ENCODE measurements around the gene FZD2.
"Not testable (repeated sequence)": the region's sequence is repeated elsewhere in the genome, so short reads cannot be mapped to it uniquely, and the experiment has no call there.

Gene FZD2

DNA sequence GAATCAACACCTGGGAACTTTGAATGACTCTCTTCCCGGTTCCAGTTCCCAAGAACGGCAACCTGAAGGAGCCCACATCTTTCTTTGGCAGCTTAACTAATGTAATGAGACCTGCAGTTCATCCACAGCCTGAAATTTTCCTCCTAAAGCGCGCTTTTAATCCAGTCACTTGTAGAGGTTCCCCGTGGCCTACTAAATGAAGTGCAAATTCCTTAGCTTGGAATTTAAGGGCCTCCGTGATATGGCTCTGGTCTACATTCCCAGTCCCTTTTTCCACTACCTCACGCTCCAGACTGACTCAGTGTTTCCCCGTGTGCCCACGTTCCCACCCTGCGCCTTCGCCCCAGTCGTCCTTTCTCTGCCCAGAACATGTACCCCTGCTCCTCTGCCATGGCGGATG lies 27.2 kb downstream of the FZD2 start:
- no peak for DNase-seq

DNA sequence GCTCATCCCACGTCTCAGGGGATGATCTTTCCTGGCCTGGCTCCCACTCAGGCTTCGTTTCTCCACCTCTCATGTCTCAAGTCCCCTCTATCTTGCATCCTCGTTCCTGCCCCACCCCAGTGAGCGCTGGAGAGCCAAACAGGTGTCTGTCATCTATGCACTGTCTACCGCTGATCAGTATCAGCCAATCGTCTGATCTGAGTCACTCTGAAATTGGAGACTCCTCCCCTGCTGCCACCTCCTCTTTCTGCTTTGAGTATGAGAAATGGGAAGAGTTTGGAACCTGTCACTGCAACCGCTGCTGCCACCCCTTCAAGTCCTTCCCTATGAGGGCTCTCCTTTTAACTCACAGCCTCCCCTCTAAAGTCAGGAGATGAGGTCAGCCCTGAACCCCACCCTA lies 28.0 kb downstream of the FZD2 start:
- DNase-seq = no peak

DNA sequence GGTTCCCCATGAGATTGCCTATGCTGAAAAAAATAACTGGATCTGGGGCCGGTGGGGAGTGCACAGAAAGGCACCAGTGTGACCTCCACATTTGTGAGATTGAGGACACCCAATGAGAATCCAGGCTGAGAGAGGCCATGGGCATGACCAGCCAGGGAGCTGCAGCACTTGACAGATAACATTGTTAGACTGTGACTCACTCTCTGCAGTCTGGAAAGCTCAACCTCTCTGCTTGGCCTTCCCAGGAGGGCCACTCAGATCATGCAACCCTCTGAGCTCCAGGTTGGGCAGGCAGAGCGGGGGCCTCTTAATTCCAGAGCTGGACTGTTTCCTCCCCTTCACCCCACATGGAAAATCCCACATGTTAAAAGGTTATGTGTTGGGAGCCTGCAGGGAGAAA lies 30.1 kb downstream of the FZD2 start:
- DNase-seq = no peak

DNA sequence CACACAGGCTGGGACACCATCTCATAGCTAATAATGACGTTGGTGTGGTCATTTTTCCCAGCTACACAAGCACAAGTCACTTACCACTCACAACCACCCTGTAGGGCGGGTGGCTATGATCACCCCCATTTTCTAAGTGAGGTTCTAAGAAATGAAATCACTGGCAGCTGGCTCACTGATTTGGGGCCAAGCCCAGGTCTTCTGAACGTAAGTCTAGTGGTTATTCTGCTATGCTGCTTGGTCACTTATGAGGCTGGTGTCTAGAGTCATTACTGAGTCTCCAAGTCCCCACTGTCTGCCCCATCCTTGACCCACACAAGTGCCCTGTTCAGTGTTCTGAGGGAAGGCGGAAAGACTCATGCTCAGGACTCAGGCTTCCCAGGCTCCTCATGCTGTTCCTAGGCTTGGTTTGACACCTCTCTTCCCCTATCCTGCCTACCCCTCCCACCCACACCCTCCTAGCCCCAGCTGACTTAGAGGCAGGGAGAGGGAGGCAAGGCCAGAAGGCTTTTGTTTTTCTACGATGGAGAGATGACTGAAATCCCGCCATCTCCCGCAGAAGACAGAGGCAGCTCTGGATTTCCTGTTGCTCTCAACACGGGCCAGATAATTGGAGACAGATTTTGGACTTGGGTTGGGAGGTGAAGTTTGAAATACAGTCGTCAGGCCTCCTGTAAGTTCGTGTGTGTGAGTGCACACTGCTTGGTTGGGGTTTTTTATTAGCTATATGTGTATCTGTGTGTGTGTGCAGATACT lies 32.2 kb downstream of the FZD2 start:
- DNase-seq = no peak

DNA sequence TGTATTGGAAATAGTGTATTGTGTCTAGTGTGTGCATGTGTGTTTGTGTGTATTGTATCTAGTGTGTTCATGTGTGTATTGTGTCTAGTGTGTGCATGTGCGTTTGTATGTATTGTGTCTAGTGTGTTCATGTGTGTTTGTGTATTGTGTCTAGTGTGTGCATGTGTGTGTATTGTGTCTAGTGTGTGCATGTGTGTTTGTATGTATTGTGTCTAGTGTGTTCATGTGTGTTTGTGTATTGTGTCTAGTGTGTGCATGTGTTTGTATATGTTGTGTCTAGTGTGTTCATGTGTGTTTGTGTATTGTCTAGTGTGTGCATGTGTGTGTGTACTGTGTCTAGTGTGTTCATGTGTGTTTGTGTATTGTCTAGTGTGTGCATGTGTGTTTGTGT lies 32.8 kb downstream of the FZD2 start:
- not testable (repeated sequence) for DNase-seq

DNA sequence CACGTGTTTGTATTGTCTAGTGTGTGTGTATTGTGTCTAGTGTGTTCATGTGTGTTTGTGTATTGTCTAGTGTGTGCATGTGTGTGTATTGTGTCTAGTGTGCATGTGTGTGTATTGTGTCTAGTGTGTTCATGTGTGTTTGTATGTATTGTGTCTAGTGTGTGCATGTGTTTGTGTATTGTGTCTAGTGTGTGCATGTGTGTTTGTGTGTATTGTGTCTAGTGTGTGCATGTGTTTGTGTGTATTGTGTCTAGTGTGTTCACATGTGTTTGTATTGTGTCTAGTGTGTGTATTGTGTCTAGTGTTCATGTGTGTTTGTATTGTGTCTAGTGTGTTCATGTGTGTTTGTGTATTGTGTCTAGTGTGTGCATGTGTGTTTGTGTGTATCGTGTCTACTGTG lies 33.5 kb downstream of the FZD2 start:
- not testable (repeated sequence) for DNase-seq

DNA sequence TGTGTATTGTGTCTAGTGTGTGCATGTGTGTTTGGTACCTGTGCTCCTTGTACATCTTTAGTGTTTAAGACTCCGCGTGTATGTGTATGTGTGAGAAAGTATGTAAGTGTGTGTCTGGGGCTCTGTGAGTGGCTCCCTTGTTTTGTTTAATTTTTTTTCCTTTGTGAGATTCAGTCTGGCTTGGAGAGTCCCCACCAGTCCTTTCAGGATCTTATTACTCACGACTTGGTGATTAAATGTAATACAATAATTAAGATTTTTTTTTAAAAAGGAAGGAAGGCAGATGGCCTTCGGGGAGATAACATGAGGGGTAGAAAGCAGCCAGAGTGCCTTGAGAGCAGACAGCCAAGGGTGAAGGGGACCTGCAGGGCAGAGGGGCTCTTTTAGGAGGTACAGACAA lies 33.9 kb downstream of the FZD2 start:
- DNase-seq = no peak

DNA sequence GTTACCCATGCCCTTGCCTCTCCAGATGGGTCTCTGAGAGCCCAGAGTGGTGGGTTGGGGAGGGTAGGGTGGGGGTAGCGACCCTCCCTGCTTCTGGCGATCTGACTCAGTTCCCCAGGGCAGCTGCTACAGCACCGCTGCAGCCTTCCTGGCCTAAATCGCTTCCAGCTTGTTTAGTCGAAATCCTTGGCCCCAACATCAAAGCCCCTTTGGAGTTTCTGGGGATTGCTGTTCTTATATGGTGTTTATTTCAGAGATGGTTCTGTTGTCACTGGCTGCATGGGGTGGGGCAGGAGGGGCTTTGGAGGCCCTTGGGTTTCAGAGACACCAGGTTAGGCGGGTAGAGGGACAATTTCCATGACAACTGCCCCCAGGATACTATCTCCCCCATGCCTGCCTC lies 35.9 kb downstream of the FZD2 start:
- DNase-seq = no peak

DNA sequence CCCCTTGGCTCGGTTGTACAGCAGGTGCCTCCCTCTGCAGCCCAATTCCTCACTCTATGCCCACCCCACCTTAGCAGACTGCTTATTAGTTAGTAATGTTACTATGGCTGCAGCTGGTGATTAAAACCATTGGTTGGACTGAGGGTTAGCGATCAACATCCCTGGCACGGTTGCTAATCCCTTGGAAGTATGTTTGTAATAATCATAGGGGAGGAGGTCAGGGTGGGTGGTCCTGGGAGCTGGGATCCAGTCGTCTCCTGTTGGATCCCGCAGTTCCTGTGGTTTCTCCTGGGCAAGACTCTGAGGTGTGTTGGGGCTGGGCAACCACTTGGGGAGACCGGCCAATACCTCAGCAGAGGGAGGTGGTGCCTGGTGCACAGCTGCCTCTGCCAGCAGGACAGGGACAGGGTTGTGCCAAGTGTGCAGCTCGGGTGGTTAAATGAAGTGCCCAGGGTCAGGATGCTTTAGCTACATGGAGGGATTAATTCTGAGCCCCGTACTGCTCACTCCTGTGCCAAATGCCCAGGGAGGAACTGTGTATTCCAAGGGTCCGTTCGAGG lies 38.0 kb downstream of the FZD2 start:
- DNase-seq = no peak

DNA sequence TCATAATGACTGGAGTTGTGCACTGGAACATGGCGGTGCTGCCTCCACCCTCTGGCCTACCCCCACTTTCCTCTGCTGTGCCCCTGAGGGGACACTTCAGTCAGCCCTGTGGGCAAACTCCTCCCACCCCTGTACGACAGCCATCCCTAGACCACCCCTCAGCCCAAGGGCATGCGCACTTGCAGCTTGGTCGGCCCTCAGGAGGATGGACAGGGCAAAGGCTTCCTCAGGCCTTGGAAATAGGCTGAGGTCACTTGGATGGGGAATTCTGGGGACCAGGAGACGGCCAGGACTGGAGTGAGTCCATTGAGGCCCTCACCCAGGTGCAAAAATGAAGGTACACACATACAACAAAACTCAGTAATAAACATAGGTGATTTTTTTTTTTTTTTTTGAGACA lies 41.0 kb downstream of the FZD2 start:
- no peak for DNase-seq

DNA sequence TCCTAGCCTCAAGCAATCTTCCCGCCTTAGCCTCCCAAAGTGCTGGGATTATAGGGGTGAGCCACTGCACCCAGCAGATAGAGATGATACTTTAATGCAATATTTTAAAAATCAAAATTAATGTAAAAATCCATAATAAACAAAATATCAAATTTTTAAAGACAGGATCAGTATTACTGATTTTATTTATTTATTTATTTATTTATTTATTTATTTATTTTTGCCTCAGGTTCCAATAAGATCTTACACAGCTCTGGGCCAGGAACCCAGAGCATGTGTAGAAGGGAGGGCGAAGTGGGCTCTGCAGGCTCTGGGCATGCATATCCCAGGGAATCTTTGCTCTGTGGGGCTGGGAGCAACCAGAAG lies 41.6 kb downstream of the FZD2 start:
- DNase-seq = no peak

DNA sequence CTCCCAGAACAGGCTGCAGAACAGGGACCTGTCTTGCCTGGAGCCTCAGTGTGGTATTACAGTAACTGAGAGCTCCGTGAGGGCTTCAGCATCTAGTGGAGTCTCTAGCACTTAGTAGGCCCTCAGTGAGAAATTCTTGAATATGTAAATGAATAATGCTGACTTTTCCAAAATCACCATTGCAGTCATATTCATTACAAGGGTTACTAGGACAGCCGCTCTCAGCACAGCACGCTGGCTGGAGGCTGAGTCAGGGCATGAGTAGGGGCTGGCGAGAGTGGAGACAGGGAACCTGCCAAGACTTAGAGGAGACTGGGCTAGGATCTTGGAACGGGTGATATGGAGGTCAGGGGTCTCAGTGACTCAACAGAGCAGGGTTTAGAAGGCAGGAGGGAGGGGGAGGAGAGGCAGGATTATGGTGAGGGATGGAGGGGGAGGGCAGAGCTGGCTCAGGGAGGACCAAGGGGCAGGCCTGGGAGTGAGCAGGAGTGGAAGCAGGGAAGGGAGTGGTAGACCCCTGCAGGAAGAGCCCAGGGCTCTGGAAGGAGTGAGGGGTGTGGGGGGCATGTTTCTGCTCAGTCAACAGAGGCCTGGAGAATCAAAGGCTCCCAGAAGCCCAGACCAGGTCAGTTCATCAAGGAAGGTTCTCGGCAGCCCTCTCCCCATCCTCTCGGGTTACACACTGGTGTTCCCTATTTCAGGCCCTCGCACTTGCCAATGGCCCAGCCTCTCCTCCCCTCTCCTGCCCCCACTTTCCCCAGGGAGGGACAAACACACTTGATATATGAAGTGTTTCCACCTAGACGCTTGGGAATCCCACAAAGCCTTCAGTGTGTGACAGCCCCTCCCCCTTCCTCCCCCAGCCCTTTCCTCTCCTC lies 42.3 kb downstream of the FZD2 start:
- no peak for DNase-seq

DNA sequence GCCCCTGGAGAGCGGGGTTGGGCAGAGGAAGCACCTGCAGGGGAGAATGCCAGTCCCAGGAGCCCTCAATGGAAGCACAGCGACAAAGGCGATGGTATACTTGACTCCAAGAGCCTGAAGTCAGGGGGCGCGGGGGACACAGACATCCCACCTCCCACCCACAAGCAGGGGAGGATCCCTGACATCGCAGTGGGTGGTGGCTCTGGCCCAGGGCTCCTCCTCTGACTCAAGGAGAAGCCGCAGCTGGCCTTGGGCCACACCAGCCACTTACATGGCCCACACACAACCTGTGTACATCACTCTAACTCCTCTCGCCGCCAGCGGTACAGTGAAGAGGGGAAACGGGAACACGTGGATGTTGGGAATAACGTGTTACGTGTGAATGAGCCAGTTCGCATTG lies 44.3 kb downstream of the FZD2 start:
- no peak for DNase-seq

DNA sequence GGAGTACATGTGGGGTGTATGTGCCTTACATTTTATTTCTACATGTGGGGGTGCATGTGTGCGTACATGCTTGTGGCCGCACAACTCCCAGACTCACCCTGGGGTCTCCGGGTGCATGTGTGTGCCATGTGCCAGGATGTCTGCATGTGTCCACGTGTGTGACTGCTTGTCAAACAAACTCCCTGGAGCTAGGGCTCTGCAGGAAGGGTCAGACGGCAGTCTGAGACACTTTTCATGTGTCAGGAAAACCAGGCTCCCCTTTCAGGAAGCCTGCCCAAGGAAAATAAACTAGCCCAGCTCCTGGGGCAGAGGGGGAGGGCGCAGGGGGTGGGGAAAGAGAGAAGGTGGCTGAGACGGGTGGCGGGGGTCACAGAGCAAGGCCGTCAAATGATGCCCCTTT lies 44.7 kb downstream of the FZD2 start:
- DNase-seq = no peak

DNA sequence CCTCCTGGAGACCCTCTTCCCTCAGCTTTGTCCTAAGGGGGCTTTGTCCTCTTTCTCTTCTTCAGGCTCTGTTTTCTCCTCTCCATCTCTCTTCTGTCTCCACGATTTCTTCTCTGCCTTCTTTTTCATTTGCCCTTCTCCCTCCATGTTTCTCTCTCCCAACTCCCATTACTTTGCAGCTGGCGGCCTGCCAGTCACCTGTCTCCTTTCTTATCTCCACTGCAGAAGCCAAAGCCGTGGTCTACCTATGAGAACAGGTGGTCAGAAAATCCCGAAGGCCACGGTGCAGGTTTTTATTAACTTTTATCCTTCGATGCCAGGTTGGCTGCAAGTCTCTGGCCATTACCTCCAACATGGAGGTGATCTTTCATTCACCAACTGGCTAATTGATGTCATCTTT lies 45.1 kb downstream of the FZD2 start:
- no peak for DNase-seq

DNA sequence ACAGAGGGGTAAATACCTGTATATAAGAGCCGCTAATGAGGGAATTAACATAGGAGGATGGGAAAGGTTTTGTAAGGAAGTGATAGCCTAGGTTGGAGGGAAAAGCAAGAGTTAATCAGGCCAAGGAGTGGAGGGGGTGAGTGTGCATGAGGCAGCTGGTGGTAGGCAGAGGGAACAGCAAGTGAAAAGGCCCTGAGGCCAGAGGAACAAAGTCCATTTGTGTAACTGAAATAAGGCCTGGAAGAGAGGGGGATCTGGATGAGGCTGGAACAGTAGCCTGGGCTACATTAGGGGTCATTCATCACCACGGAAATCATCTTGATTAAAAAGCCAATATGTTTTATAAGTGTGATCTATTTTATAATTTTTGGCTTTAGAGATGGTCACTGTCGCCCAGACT lies 45.7 kb downstream of the FZD2 start:
- DNase-seq = no peak

DNA sequence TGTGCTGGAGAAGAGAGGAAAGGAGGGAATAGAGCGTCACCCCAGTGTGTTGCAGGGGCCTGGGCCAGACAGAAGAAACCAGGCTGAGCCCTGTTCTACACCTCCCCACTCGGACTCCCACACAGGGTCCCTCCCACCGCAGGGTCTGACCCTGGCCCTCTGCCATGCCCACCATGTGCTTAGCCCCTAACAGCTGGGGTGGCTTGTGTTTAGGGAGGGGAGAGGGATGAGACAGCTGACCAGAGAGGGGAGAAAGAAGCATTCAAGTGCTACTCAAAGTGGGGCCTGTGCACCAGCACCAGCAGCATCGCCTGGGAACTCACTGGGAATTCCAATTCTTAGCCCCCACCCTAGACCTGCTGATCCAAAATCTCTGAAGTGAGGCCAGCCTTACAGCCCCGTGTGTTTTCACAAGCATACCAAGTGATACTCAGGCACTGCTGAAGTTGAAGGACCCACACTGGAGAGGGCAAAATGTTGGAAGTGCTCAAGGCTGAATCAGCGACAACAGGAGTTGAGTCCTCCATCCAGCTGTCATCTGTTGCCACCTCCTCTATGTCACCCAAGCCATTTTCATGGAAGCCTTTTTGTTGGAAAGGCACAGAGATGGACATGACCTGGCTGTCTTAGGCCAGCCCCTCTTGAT lies 47.0 kb downstream of the FZD2 start:
- no peak for DNase-seq

DNA sequence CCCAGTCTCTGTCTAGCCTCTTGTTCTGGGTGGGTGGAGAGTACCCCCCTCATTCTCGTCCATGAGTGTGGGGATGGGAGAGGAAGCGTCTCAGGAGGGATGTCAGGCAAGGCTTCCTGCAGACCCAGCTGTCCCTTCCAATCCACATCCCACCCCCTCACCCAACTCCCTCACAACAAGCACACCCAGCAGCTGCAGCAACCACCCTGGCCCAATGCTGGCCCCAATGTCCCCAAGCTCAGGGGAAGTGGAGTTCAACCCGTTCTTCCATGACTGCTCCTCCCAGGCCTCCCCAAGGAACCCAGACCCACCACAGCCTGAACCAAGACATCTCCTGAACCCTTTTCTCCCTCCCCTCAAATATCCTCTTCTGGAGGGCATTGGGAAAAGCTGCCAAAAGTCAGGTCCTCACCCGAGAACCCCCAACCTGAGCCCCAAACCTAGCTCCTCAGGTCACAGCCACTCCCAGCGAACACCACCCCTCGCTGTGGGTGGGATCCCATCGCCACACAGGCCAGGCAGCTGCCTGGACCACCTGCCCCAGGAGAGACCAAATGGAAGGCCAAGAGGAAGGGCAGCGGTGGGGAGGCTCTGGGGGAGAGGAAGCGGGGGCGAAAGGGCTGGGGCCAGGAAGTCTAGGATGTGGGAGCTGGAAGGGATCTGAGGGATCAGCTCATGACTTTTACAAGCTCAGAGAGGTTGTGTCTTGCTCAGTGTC lies 47.6 kb downstream of the FZD2 start:
- no peak for DNase-seq

DNA sequence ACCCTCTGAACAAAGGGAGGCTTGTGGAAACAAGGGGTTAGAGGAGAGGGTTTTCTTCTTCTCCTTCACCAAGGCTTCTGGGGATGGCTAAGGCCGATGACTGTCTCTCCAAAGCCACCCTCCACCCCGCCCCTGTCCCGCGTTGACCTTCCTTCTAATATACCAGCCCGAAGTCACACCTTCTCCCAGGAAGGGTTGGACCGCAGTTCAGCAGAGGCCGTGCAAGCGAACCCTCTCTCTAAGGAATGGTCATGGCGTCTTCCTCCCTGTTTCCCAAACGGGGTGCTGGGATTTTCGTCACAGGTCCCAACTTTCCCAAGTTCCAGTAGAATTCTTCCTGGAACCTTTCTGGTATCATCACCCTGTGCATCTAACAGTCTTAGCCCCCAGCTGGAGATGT lies 49.4 kb downstream of the FZD2 start:
- no peak for DNase-seq

DNA sequence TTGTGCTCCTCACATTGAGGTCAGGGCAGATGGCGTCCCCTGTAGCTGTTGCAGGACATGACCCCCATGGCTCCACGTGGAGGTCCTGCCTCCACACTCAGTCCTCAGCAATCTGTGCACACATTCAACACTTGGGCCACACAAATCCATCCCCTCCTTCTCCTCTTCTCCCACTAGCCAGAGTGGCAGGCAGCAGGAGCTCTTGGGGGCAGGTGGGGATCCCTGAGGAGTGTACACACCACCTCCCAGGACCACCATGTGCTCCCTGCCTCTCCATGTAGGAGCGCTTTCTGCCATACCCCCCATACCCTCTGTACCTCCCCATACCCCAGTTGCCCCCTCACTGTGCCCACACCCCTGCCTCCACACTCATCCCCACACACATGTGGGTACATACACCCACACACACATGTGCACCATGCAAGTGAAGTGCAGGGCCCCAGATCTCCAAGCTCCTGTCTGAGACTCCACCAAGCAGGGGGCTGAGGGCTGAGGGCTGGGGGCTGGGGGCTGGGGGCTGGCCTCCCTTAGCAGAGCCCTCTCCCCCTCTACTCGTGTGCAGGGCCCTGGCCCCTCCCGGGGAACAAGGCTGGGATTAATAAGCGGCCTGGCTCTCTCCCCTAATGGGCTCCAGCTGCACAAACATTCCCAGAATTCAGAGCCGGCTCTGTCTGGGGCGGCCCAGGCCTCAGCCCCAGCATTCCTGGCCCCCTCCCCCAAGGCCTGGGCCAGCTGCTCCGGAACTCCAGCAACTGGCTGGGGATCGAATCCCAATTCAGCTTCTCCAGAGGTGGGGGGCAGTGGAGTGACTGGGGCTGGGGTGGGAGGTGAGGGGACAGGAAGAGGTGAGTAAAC lies 50.8 kb downstream of the FZD2 start:
- DNase-seq = no peak

DNA sequence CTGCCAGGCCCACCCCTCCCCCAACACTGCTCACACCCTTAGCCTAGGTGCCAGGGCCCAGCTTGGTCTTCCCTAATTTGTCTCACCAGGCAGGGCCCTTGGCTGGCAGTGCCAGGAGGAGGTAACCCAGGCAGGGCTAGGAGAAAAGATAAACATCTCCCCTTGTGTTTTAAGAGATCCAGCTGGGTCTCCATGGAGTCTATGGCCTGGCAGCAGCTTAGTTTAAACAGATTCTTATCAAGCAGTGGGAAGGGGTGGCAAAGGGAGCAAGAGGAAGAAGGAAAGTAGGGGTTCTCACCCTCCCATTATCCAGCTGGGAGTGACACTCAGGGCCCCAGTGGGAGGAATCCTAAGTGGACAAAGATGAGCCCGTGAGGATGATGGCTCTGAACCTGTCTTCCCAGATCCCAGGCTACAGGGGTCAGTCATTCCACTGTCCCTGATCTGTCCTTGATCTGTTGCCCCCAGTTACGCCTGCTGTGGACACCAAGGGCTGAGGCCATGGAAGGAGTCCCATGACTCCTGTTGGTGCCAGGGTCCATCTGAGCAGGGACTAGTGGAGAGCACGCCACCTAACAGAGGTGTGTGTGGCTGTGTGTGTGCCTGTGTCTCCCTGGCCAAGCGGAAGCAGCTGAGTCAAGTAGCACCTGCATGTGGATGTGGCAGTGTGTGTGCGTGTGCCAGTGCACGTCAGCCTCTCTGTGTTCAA lies 51.6 kb downstream of the FZD2 start:
- DNase-seq = no peak

All from NCI-H1048 (cell line).